Activated naive CD8-positive, alpha-beta T cell (primary cell): ENCODE results near the gene MAGEF1.

ENCODE experiments used
- H3K27ac Mint-ChIP-seq: one replicate; pipeline ENCODE4 v1.8.0; 2021; ENCODE audit warnings: mixed read lengths
- H3K27me3 Mint-ChIP-seq: one replicate; pipeline ENCODE4 v1.8.0; 2021; ENCODE audit warnings: mixed read lengths
- H3K36me3 Mint-ChIP-seq: one replicate; pipeline ENCODE4 v1.8.0; 2021; ENCODE audit warnings: mixed read lengths
- H3K4me1 Mint-ChIP-seq: one replicate; pipeline ENCODE4 v1.8.0; 2021; ENCODE audit warnings: low read depth, mixed read lengths
- H3K4me3 Mint-ChIP-seq: one replicate; pipeline ENCODE4 v1.8.0; 2021; ENCODE audit warnings: mild to moderate bottlenecking, mixed read lengths
- H3K9me3 Mint-ChIP-seq: one replicate; pipeline ENCODE4 v1.8.0; 2021; ENCODE audit warnings: low read depth, mixed read lengths

MAGEF1 gene

DNA sequence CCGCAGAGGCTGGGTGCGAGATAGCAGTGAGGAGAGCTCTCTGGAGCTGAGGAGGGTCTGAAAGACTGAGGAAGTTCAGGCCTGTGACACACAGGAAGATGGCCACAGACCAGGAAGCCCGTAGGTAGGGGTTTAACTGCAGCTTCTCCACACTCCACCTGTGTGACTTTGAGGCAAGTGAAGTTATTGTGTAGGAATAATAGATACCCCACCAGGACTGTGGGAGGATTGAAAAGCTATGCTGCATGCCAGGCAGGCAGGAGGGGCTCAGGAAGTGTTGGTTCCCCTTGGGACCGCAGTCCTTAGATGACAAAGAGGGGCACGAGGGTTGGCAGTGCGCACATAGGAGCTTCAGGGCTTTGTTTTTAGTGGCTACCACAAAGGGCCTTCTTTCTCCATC, 50.9 kb downstream of the MAGEF1 start:
- peaks cover 3% of the 10 kb centered on the region for H3K4me1 Mint-ChIP-seq
- H3K4me3 Mint-ChIP-seq: no peak overlapping the region
- H3K27ac Mint-ChIP-seq: no peak overlapping the region
- no peaks in the 10 kb centered on the region for H3K27me3 Mint-ChIP-seq
- H3K9me3 Mint-ChIP-seq: no peaks in the 10 kb centered on the region
- H3K36me3 Mint-ChIP-seq: no peaks in the 10 kb centered on the region
